Mesodermal cell (in vitro differentiated cells): ENCODE results near the gene IRF2BP1.
A peak's percentile ranks its signal among the peaks of the same experiment; 100 is the strongest.

ENCODE experiments used
- H3K27ac ChIP-seq: 2 replicates; pipeline ENCODE4 v1.7.0; 2013; ENCODE audit warnings: mild to moderate bottlenecking, low read depth, low read length, moderate library complexity; ENCODE audit not compliant: severe bottlenecking
- H3K36me3 ChIP-seq: 2 replicates; pipeline ENCODE4 v1.7.1; 2013; ENCODE audit warnings: mild to moderate bottlenecking, low read length, moderate library complexity; ENCODE audit not compliant: control insufficient read depth, insufficient read depth
- H3K4me1 ChIP-seq: one replicate; pipeline ENCODE4 v1.7.1; 2013; ENCODE audit warnings: mild to moderate bottlenecking, low read length; ENCODE audit not compliant: insufficient read depth, control insufficient read depth, poor library complexity, severe bottlenecking
- H3K4me3 ChIP-seq: 2 replicates; pipeline ENCODE4 v1.7.0; 2013; ENCODE audit warnings: low read length, control low read depth, mild to moderate bottlenecking; ENCODE audit not compliant: insufficient read depth, poor library complexity, severe bottlenecking; ENCODE audit errors: extremely low read depth
- H3K9me3 ChIP-seq: 2 replicates; pipeline ENCODE4 v1.7.1; 2013; ENCODE audit warnings: mild to moderate bottlenecking, low read length, moderate library complexity; ENCODE audit not compliant: control insufficient read depth
- WGBS, 2 experiments: methylation state at CpG; one replicate each; pipeline ENCODE4 v1.1.5; 2013; ENCODE audit warnings: missing lambda C conversion rate in 2 of 2; ENCODE audit not compliant: insufficient coverage in 2 of 2; 5-methylcytosine and 5-hydroxymethylcytosine counted together

The IRF2BP1 gene

GRCh38 chr19:45881082-45881908 lies 4.6 kb downstream of the IRF2BP1 start:
- peaks cover 35% of the 10 kb centered on the region for H3K4me1 ChIP-seq
- 75 to 82% methylated on average over 9 to 10 of the region's 10 CpGs for WGBS, 2 experiments
- no peaks in the 10 kb centered on the region for H3K9me3 ChIP-seq
- no peak overlapping the region for H3K4me3 ChIP-seq
- H3K36me3 ChIP-seq = peaks cover 15% of the 10 kb centered on the region
- no peak overlapping the region for H3K27ac ChIP-seq

DNA sequence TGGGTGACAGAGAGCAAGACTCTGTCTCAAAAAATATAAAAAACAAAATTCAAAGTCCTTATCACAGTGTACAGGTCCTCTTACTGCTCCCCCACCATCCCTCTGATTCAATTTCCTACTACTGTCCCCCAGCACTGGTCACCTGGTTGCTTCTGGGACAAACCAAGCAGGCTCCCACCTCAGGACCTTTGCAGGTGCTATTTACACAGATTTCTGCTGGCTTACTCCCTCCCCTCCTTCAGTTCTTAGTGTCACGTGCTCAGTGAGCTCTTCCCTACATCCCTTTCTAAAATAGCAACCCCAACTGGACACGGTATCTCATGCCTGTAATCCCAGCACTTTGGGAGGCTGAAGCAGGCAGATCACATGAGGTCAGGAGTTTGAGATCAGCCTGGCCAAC lies 6.0 kb downstream of the IRF2BP1 start:
- Histone ChIP-seq H3K9me3 (no peaks in the 10 kb centered on the region), H3K27ac (no peak overlapping the region), H3K4me1 (peaks cover 30% of the 10 kb centered on the region), H3K4me3 (no peak overlapping the region), H3K36me3 (peaks cover 14% of the 10 kb centered on the region)
- WGBS, 2 experiments = 65 to 89% methylated on average over 2 of the region's 2 CpGs

DNA sequence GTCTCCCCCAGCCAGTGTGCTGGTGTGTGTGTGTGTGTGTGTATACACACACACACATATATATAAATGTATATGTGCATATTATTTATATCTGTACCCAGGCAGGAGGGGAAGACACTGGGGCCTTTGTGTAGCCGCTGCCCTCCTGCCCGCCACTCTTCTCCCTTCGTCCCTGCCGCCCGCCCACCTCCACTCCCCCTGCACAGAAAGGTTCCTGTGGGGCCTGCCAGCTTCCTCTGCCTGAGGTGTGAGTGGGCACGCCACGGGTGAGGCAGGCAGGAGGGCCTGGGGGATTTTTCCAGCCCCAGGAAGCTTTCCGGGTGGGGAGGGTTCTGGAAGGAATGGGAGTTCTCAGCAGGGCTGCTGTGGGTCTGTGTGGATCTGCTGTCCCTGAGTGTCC lies 6.9 kb downstream of the IRF2BP1 start:
- Histone ChIP-seq H3K27ac (no peak overlapping the region), H3K9me3 (no peaks in the 10 kb centered on the region), H3K4me3 (no peak overlapping the region), H3K36me3 (peaks cover 5% of the 10 kb centered on the region), H3K4me1 (peaks cover 22% of the 10 kb centered on the region)
- 90 to 100% methylated on average over 1 to 6 of the region's 8 CpGs for WGBS, 2 experiments

DNA sequence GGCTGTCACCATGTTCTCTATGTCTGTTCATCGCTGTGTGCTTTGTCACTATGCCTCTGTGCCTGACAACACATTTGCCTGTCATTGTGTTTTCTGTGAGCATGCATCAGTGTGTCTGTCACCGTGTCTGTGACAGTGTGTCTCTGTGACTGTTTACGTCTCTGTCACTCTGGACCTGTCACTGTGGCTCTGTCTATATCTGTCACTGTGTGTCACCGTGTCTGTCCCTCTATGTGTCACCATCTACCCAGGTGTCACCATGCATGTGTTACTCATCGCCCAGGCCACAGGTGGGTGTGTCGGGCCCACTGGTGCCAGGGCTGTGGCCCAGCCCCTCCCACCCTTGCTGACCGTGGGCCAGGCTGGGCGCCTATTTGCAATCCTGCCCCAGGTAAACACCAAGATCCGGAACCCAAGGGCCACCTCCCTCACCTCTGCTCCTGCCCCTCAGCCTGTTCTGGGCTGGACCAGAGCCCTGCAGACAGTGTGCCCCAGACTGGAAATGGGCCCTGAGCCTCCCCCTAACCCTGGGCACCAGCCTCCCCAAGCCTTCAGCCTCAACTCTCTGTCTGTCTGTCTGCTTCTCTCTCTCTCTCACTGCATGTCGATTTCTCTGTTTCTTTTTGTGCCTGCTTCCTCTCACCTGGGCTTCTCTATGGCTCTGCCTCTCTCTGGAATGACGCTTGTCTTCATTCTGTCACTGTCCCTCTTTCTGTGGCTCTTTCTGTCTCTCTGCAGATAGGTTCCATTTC lies 7.7 kb downstream of the IRF2BP1 start:
- Histone ChIP-seq H3K4me3 (no peak overlapping the region), H3K9me3 (no peaks in the 10 kb centered on the region), H3K4me1 (peaks cover 21% of the 10 kb centered on the region), H3K27ac (no peak overlapping the region), H3K36me3 (no peaks in the 10 kb centered on the region)
- 89 to 92% methylated on average over 10 to 11 of the region's 11 CpGs for WGBS, 2 experiments

DNA sequence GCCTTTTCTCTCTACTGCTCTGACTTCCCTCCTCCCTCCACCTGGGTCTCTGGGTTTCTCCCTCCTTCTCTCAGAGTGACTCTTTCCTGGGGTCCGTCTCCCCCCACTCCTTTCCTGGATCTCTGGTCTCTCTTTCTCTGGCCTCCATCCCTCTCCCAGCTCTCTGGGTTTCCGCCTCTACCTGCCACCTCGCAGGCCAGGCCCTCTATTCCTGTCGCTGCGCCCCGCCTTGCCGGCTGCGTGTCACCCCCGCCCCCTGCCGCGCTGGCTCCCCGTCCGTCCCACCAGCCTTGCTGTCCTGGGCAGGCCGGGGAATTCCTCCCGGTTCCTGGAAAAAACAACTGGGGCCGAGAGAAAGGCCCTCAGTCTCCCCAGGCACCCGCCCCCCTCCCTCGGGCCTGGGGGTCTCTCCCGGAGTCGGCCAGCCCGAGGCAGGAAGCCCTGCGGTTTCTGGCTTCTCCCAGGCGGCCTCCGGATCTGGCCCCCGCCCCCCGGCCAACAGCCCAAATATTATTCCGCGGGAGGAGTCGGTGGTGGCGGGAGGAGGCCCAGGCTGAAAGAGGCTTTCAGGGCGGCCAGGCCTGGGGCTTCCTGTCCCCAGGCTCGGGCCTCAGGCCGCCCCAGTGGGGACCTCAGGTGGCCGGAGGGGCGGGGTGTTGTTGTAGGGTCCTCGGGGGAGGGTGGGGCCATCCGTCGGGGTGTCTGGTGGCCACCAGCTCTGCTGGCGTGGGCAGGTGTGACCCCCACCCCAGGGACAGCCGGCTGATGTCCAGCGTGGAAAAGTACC lies 9.3 kb downstream of the IRF2BP1 start:
- 17 to 20% methylated on average over 27 to 35 of the region's 41 CpGs for WGBS, 2 experiments
- Histone ChIP-seq H3K27ac (peak overlapping the region; percentile 81), H3K9me3 (no peaks in the 10 kb centered on the region), H3K4me1 (peaks cover 15% of the 10 kb centered on the region), H3K36me3 (no peaks in the 10 kb centered on the region), H3K4me3 (peak overlapping the region; percentile 16)

- 44 to 49% methylated on average over 3 to 4 of the region's 4 CpGs for WGBS, 2 experiments
- Histone ChIP-seq H3K27ac (peak overlapping the region; percentile 81), H3K4me3 (peak overlapping the region; percentile 16)
Measured at GRCh38 chr19:45876161-45876410, 9.9 kb downstream of the IRF2BP1 start.

GRCh38 chr19:45874620-45874966 lies 11.3 kb downstream of the IRF2BP1 start:
- H3K4me3 ChIP-seq = no peak overlapping the region
- H3K4me1 ChIP-seq = peaks cover 15% of the 10 kb centered on the region
- H3K9me3 ChIP-seq = no peaks in the 10 kb centered on the region
- H3K27ac ChIP-seq = no peak overlapping the region
- 87 to 100% methylated on average over 2 to 4 of the region's 7 CpGs for WGBS, 2 experiments
- no peaks in the 10 kb centered on the region for H3K36me3 ChIP-seq

More at GRCh38 chr19:45876161-45876410, 9.9 kb downstream of the IRF2BP1 start:
- no peaks in the 10 kb centered on the region for H3K36me3 ChIP-seq
- H3K9me3 ChIP-seq = no peaks in the 10 kb centered on the region
- H3K4me1 ChIP-seq = peaks cover 15% of the 10 kb centered on the region

- Histone ChIP-seq H3K4me3 (no peak overlapping the region), H3K36me3 (no peaks in the 10 kb centered on the region)
- WGBS, 2 experiments = 91 to 100% methylated on average over 2 to 4 of the region's 7 CpGs
Measured at GRCh38 chr19:45873219-45873772, 12.6 kb downstream of the IRF2BP1 start.

DNA sequence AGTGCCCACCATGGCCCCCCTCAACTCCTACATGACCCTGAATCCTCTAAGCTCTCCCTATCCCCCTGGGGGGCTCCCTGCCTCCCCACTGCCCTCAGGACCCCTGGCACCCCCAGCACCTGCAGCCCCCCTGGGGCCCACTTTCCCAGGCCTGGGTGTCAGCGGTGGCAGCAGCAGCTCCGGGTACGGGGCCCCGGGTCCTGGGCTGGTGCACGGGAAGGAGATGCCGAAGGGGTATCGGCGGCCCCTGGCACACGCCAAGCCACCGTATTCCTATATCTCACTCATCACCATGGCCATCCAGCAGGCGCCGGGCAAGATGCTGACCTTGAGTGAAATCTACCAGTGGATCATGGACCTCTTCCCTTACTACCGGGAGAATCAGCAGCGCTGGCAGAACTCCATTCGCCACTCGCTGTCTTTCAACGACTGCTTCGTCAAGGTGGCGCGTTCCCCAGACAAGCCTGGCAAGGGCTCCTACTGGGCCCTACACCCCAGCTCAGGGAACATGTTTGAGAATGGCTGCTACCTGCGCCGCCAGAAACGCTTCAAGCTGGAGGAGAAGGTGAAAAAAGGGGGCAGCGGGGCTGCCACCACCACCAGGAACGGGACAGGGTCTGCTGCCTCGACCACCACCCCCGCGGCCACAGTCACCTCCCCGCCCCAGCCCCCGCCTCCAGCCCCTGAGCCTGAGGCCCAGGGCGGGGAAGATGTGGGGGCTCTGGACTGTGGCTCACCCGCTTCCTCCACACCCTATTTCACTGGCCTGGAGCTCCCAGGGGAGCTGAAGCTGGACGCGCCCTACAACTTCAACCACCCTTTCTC lies 13.6 kb downstream of the IRF2BP1 start:
- Histone ChIP-seq H3K9me3 (no peaks in the 10 kb centered on the region), H3K4me1 (peaks cover 5% of the 10 kb centered on the region), H3K4me3 (no peak overlapping the region), H3K27ac (no peak overlapping the region), H3K36me3 (no peaks in the 10 kb centered on the region)
- WGBS, 2 experiments = 95 to 96% methylated on average over 21 to 25 of the region's 34 CpGs

More at GRCh38 chr19:45873219-45873772, 12.6 kb downstream of the IRF2BP1 start:
- H3K27ac ChIP-seq = no peak overlapping the region
- peaks cover 11% of the 10 kb centered on the region for H3K4me1 ChIP-seq
- no peaks in the 10 kb centered on the region for H3K9me3 ChIP-seq

DNA sequence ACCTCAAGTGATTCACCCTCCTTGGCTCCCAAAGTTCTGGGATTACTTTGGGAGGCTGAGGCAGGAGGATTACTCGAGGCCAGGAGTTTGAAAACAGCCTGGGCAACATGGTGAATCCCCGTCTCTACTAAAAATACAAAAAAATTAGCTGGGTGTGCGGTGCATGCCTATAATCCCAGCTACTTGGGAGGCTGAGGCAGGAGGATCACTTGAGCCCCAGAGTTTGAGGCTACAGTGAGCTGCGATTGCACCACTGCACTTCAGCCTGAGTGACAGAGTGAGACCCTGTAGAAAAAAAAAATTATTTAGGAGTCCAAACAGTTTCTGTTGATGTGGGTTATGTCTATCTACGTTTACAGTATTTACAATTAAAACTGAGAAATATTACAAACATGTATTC lies 15.1 kb downstream of the IRF2BP1 start:
- H3K27ac ChIP-seq = no peak overlapping the region
- H3K4me1 ChIP-seq = no peaks in the 10 kb centered on the region
- 91 to 100% methylated on average over 4 of the region's 5 CpGs for WGBS, 2 experiments
- no peaks in the 10 kb centered on the region for H3K9me3 ChIP-seq
- H3K4me3 ChIP-seq = no peak overlapping the region
- H3K36me3 ChIP-seq = no peaks in the 10 kb centered on the region
